T-helper 22 cell (primary cell): ENCODE results near the gene SLC12A7.
"Not testable (repeated sequence)": the region's sequence is repeated elsewhere in the genome, so short reads cannot be mapped to it uniquely, and the experiment has no call there.

Source experiments
- DNase-seq: peaks from one replicate; pipeline ENCODE4 v3.0.0-alpha.2; 2020; ENCODE audit warnings: low read depth

The SLC12A7 gene

DNA sequence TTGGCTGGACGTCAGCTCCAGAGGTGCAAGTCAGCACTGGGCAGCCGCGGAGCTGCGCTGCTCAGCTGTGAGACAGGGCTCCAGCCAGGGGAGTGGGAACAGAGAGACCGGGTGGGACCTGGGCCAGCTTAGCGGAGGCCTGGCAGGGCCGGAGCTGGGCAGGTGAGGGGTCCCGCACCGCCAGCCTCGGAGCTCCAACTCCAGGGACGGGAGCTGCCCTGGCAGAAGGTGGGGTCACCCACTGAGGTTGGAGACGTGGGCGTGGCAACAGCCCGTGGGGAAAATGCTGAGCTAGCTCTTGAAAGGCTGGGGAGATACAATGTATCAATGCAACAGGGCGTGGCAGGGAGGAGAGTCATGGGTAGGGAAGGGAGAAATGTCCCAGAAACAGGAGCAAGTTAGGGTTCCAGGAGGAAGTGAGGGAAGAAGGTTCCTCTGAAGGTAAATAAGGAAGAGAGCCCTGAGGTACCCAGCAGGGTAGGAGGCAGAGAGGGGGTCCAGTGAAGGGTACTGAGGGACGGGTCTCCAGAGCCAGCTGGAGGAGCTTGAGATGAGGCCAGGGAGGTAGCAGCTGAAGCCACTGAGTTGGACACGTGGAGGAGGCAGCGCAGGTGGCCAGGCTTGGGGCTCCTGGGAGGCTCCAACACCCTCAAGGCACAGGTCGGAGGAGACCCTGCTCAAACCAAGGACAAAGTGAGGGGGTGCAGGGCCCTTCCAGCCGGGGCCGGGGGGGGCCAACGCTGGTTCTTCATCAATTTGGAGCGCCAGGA, 104.0 kb downstream of the SLC12A7 start:
- DNase-seq, result no peak

DNA sequence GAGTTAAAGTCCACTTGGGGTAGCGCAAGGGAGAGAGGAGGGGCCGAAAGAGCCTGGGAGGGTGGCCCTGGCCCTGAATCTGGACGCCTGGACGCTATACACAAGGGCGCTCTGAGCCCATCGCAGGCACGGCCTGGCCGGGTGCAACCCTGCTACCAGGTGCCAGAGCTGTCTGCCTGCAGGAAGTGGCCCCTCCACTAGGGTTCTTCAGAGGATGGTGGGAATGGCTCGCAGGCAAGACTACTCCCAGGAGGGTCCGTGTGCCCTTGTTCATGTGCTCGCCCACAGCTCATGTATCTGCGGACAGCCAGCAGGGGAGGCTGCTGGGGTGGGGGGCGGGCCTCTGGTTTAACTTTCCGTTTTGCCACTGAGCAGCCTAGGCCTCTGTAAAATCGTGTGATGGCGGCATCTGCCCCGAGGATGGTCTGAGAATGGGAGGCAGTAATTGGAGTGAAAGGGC, 104.6 kb downstream of the SLC12A7 start:
- DNase-seq, result no peak

DNA sequence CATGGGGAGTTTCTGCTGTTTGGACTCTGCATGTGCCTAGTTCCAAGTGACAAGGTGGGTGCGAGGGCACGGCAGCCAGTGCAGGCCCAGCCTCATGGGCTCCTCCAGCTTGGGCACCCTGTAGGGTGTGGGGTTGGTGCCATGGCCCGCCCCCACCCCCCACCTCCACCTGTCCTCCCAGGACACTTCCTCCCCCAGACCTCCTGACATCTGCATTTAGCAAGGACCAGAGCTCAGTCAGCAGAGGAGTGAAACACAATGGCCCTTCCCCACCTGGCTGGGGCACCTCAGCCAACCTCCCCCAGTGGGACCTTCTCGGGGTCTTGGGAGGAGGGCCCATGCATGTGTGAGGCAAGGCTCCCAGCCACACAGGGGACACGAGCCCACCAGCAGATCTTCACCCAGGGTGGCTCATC, 105.2 kb downstream of the SLC12A7 start:
- no peak for DNase-seq

DNA sequence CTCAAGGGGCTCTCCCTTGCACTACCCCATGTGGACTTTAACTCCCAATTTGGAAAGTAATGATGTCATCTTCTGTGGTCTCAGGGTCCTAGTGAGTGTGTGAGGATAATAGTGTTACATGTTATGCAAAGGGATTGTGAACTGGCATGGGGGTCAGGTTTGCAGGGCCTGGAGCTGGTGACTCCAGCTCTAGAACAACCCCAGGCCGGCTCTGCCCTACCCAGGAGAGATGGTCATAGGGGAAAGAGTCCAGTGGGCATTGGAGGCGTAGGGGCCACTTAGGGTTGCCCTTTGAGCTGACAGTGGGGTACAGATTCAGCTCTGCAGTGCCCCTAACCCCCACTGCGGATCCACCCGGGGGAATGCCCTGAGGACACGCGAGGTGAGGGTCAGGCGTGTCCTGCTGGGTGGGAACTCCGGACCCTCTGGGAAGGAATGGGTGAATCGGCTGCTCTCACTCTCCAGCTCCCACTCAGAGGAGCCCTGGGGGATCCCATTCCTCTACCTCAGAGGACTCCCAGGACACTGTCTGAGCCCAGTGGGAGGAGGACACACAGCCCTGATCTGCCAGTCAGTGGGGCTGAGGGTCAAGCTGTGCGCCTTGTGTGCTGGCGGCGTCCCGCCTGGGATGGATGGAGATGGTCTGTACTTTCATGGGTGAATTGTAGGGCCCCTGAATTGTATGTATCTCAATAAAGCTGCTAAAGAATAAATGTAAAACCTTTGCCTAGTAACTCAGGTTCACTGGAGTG, 105.8 kb downstream of the SLC12A7 start:
- no peak for DNase-seq

DNA sequence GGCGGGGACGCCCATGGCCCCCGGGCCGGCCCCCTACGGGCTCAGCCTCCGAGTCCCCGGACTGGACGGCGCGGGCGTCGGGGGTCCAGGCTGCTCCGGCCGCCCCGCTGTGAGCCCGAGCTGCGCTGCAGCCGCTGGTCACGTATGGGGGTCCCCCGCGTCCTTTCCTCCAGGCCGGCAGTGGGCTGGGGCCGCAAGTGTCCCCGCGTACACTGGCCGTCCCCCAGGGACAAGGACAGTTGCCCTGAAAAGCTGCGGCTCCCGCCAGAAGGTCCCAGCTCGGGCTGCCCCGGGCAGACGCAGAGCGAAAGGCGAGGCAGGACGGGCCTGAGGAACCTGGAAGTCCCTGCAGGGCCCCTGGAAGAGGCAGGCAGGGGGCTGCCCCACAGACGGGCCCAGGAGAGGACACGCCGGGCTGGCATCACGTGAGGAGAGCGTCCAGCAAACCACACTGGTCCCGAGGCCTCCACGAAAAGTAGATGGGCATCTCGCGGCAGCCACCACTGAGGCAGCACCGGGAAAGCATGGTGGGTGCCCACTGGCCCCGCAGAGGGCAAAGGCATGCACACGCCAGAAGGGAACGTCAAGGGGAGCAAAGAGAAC, 106.5 kb downstream of the SLC12A7 start:
- DNase-seq, result no peak

DNA sequence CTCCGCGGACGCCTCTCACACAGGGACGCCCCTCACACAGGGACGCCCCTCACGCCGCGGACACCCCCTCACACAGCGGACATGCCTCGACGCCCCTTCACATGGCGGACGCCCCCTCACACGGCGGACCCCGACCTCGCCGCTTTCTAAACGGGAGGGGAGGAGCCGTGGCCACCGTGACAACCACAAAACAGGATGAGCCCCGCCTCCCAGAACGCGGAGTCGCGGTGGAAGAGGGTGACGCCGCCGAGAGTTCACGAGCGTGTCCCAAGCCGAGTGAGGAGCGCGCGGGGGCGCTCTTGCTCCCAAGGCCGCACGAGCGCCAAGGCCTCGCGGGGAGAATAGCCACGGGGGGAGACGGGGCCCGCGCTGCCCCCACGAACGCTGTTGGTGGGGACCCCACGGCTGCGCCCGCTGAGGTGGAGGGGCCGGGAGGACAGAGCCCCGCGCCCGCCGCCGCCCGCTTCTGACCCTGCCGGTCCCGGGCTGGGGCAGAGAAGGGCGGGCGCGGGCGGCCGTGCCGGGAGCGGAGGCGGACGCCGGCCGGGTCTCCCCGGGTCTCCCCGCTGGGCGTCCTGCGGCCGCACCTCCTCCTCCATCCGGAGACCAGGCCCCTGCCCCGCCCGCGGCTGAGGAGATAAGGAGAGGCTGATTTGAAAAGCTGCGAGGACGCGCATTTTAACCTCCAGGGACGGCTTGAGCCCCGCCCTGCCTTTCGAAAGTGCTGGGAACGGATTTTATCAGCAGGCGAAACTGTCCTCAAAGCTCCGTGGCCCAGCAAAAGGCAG, 107.2 kb downstream of the SLC12A7 start:
- no peak for DNase-seq

DNA sequence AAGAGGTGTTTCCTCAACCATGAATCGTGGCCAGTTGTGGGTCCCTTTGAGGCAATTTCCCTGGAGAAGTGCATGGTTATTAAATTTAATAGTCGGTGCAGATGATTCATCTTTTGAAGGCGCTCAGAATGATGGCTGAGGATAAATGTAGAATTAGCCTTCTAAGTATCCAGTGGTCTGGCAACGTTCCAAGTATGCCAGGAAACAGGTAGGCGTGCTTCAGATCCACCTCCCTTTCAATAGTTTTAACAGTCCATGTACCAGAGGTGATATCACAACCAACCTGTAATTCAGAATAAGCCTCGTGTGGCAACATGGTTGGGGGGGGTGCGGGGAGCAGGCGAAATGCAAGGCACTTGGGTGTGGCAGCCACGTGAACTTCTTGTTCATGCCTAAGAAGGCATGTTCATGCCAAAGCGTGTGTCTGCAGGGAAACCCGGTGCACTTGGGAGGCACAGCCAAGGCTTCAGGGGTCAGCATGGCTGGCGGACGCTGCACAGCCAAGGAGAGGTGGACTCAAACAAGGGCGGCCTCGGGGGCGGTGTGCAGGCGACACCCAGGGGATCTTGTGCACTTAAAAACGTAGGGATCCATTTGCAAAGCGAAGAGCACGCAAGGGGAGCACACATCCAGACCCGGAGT, 108.4 kb downstream of the SLC12A7 start:
- no peak for DNase-seq

DNA sequence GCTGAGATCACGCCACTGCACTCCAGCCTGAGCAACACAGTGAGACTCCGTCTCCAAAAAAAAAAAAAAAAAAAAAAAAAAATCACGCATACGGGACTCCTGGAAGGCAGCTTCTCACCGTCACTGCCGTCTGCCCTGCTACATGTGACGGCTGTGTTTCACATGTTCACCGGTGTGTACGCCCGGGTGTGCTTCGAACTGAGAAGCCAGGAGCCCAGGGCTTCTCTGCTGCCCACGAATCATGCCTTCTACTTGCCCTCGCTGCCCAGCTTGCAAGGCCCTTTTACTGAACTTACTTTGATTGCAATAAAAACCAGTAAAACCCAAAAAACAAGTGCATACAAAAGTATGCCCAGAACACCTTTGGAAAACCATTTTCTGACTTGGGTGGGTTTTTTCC, 109.0 kb downstream of the SLC12A7 start:
- DNase-seq, result no peak

DNA sequence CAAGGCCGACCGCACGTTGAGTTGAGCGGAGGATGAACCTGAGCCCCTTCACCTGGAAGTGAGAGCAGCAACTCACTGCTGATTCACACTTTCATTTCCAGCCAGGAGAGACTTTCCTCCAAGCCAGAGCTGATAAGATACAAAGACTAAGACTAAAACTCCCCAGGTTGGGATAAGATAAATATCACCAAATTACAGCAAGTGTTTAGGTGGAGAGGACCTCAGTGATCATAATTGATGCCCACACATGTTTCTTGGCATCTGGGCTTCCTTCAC, 109.7 kb downstream of the SLC12A7 start:
- no peak for DNase-seq

DNA sequence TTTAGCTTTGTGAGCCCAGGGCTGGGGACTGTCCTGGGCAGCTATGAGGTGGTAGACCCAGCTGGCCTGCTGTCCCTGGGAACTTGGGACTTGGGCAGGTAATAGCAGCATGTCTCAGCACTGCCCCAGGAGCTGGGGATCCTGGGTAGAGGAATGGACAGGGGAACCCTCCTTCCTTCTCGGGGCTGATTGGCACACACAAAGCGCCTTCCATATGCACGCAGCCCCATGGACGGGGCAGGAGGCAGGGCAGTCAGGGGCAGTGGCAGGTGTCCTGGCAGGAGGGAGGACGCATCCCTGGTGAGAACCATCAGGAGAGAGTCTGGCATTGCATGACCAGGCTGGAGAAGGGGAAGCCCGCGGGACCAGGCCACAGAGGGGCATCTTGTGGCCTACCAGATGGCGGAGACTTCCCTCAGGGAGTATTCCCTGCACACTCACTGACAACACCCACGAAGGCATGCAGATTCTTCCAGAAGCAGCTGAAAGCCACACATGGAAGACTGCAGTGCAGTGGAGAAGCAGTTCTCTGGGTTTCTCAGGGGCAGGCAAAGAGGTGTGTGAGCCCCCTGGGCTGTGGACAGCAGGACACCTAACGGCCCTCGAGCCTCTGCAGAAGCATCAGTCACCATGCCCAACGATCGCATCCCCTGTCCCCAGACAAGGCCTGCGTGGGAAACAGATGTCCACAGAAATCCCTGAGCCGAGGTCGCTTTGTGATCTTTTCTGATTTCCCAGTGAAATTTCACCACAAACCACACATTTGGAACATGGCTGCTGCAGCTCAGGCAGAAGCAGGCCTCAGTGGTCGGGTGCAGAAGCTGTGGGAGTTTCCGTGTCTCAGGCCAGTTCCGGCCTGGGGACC, 110.2 kb downstream of the SLC12A7 start:
- DNase-seq, result no peak

DNA sequence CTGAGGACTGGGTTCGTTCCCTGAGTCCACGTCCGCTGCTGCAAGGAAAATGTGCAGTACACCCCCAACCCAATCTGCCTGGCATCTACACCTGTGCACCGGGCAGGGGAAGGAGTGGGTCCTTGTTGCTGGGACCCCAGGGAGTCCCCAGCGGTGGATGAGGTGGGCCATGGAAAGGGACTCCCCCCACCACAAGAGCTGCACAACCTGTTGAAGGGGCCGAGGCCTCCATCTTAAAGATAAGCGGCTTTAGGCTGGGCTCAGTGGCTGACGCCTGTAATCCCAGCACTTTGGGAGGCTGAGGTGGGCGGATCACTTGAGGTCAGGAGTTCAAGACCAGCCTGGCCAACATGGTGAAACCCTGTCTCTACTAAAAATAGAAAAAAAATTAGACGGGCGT, 111.0 kb downstream of the SLC12A7 start:
- DNase-seq, result not testable (repeated sequence)
